GM21723 (cell line): ENCODE results near the gene HEBP1.

Experiments used
- ATAC-seq: cut with Tn5 transposase; IDR thresholded peaks from one replicate; pipeline ENCODE4 v1.9.1; 2021; ENCODE audit warnings: mild to moderate bottlenecking, moderate library complexity; ENCODE audit not compliant: unreplicated experiment

HEBP1 gene

DNA sequence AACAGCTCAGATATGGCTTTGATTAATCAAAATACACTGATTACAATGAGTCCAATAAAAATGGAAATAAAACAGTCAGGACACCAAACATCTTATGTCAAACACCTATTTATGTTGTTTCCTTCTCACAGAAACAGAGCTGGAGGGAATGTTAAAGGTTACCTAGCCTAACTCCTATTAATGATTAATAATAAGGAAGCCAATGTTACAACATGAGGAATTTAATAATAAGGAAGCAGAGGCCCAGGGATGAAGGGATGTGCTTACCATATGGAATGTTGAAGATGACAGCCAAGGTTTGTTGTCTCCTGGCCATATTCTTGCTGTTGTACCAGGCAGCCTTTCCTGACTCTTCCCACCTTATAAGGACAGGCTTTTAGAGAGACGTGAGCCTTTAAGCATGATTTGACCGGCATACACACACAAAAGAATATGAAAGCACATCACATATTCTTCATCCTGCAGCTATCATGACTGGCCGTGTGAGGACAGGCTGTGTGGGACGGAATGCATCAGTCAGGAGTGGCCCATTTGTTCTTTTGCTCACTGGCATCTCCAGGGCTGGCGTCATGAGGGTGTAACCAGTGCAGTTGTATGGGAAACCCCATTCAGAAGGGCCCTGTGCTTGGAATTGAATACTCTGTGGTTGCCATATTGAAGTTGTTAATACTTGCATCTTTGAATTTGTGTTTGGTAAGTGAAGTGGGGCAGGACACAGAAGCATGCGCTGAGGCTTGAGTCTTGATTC lies 45.0 kb downstream of the HEBP1 start:
- ATAC-seq, result no peak

- no peak for ATAC-seq
Measured at GRCh38 chr12:12954356-12954755, 45.7 kb downstream of the HEBP1 start.

DNA sequence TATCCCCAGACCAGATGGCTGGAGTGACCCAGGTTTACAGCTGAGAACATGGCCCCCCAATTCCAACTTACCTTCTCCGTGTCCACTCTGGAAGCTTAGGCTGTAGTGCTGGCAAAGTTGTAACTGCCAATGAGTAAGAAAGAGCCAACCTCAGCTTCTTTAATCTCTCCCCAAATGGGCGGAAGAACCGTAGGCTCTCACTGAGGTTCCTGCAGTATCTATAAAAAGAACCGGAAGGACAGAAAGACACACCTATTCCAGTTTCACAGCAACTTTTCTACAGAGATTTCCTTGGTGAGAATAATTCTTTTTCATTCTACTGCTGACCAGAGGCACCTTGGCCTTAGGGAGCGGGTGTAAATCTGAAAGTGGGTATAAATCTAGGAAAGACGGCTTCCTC lies 48.0 kb downstream of the HEBP1 start, which contains the start of gene GPRC5D:
GPRC5D (minus strand) TSS at position 135 of the 400 bp plus-strand sequence. CDS start 1,786 bp downstream, outside the sequence.
- no peak for ATAC-seq

DNA sequence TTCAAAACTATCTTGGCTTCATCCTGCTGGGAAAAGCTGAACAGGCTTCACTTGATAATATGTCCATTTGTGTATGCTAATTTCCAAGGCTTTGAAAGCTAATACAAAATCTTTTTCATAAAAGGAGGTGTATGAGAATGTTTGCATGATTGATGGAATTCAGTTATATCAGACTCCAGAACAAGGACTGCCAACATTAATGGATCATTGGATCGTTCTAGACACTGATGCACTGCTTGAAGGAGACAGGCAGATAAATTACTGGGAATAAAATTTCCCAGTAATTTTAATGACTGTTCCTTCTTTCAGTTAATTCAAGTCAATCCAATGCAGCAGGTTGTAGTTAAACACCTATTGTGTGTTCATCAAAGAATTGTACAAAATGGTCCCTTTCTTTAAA lies 48.6 kb downstream of the HEBP1 start:
- no peak for ATAC-seq

- ATAC-seq, result no peak
Measured at GRCh38 chr12:12947902-12948301, 52.2 kb downstream of the HEBP1 start.

DNA sequence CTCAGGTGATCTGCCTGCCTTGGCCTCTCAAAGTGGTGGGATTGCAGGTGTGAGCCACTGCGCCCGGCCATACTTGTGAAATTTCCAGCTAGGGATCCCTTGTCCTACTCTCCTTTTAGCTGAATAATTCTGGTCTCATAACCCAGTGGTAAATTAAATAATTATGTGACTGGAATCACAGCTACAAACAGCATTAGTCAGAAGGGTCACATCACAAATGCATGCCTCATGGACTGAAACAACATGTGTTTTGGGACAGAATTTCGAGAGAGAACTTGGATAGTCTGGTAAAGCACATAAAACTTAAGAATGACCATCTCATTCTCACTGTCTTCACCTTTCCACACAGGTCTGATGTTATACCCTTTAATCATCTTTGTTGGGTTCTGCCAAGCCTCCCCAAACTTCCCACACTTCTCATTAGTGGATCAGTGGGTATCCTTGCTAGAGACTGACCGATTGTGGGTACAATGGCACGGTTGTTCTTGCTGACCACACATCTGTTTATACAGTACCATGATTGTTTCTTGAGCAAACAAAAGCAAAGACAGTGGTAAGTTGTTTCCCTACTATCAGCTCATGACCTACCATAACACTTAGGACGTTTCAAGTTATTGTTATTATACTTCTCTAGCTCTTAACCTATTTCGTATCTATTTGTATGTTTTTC lies 53.2 kb downstream of the HEBP1 start:
- no peak for ATAC-seq

- no peak for ATAC-seq
Measured at GRCh38 chr12:12945591-12945990, 54.5 kb downstream of the HEBP1 start.

DNA sequence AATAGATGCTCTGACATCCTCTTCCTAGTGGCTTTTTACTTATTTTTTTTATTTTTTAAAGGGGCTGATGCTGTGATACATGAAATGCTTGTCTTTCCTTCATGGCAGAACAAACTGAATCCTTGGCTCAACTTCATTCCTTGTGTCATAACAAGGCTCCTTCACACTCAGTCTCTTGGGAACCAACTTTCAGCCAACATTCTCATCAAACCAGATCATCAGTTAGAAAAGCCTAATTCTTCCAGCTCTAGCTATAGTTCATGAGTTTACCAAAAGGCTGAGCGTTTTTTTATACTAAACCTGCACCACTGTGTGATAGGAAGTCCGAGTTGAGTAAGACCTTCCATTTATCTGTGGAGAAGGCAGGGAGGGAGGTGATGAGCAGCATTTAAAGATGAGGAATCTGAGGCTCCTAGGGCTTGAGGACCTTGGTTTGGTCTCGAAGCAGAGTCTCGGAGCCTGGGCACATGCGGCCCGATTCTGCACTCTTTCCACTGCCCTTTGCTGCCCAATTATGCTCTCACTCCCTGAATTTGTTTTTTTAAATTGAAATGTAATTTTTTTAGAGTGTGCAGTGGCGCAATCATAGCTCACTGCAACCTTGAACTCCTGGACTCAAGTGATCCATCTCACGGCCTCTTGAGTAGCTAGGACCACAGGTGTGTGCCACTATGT lies 56.3 kb downstream of the HEBP1 start:
- no peak for ATAC-seq

DNA sequence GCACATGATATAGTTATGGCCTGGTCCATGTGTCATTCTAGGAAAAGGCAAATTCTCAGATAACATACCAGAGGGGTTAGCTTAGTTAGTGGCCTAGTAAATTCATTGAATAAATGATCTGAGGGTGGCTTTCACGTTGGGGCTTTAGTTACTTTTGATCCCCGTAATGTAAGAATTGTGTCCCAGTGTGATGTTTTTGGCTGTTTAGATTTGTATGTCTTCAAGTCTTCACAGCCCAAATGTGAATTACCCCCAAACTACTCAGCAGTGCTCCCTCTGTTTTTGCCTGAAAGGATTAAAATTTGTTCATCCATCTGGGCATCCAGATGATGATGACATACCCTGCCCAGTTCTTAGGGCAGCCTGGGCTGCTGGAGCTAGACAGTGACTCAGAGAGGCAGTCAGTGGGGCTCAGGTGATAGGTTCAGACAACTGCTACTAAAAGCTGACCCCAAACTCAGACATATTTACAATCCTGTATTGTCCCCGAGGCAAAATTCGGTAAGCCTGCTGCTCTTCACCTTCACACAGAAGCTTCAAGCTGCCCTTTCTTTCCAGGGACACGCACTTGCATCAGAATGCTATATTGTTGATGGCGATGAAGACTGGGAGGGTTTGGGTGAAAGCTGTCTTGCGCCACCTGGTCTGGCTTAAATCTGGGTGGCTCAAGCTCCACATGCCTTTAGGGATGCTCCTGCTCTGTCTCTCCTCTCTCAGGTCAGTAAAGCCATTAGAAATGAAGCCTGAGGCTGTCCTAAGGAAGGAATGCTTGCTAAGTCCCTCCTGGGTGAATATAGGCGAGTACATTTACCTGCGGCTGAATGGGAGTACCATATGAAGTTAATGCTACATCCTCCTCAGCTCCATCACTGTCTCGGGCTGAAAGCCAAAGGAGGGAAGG lies 58.4 kb downstream of the HEBP1 start:
- ATAC-seq, result no peak

- ATAC-seq, result no peak
Measured at GRCh38 chr12:12939888-12940287, 60.2 kb downstream of the HEBP1 start.

DNA sequence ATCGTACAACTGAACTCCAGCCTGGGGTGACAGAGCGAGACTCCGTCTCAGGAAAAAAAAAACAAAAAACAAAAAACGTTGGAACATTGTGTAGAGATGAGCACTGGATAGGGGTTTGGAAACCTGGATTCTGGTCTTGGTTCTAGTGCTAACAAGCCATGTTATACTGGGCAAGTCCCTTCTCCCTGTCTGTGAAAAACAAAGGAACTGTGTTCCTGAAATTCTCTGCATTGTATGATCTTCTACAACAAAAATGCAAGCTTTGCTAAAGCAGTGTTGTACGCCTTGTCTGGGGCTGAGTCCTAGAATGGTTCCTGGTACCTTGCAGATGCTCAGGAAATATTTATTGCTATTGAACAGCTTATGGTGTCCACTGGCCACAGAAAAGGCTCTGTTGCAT lies 61.5 kb downstream of the HEBP1 start:
- ATAC-seq, result no peak

- ATAC-seq, result no peak
Measured at GRCh38 chr12:12936983-12937491, 63.0 kb downstream of the HEBP1 start.

- ATAC-seq, result no peak
Measured at GRCh38 chr12:12934556-12934955, 65.5 kb downstream of the HEBP1 start.

DNA sequence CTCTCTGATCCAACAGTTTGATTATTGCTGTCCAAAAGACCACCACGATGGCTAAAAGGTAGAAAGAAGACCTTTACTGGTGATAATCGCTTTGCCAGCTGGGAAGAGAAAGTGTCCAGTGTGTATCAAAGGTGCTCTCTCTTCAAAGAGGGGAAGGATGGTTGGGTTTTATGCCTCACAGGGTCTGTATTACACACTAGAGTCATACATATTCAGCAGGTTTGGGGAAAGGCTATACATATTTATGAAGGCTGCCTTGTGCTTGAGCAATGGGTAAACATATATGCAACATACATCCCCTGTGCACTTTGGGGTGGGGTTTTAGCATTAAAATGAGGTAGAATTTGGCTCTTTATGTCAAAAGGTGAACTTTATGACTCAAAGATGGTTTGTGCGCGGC lies 66.3 kb downstream of the HEBP1 start:
- ATAC-seq, result no peak

GRCh38 chr12:12930633-12931219 lies 69.3 kb downstream of the HEBP1 start:
- no peak for ATAC-seq

DNA sequence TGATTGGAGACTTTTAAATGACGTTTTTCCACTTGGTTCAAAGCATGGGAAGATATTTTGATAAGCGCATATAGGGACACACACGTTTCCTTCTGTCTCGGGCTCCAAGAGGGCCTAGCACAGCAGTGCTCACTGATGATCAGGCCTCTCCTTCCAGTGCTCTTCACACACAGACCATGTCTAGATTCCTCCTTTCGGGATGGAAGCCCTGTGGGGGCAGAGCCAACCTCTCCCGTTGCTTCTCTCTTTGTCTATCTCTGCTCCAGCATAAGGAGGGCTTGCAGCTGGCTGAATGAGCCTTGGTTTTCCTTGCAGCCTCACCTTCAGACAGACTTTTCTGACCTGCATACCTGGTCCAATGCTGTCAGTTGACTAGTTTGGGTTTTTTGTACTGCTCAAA lies 70.4 kb downstream of the HEBP1 start:
- ATAC-seq, result no peak

DNA sequence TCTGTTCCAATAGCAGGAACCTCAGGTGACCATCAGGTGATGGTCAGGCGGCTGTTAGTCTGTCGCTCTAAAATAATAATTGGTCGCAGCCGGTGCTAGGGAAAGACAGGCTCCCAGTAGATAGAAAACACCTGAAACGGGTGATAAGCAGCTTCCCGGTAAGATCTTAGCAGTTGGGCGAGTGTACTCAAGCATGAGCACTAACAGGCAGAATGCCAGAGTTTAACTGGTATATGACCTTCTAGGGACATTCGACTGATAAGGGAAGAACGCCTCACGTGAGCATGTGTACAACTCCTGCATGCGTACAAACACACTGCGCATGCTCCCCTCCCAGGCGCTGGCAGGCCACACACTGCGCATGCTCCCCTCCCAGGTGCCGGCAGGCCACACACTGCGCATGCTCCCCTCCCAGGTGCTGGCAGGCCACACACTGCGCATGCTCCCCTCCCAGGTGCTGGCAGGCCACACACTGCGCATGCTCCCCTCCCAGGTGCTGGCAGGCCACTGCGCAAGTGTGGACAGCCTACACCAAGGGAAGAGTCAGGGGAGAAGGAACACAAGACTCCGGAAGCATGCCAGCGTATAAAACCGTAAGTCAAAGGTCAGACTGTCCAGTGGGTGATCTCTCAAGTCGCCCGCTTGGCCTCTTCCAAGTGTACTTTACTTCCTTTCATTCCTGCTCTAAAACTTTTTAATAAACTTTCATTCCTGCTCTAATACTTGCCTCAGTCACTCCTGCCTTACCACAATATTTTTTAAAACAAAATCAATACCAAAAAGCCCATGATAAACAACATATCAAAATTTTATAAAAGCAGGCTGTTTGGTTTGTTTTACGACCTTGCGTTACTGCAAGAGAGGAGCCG lies 72.6 kb downstream of the HEBP1 start:
- ATAC-seq, result no peak

GRCh38 chr12:12926571-12927071 lies 73.4 kb downstream of the HEBP1 start:
- no peak for ATAC-seq

DNA sequence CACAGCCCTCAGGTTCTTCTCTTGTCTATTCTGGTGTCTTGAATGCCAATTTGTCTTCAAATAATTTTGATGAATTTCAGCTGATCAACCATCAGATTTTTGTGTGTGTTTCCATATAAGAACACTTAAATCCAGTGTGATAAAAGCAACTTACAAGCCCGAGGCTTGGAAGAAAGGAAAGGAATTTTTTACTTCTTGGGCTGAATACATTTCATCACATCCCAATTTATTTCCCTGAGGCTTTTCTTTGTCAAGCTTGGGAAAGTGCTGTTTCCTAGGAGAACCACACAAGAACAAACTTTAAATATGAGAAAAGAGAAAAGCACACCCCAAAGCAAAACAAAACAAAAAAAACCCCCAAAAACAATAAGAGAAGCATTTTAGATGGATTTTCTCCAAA lies 74.7 kb downstream of the HEBP1 start:
- no peak for ATAC-seq
